ENCODE data around the gene FBXO34.
"Not testable (repeated sequence)": the region's sequence is repeated elsewhere in the genome, so short reads cannot be mapped to it uniquely, and the experiment has no call there.

The FBXO34 gene

GRCh38 chr14:55312379-55313030 lies 41.3 kb downstream of the FBXO34 start:
- not testable (repeated sequence) for FAIRE-seq

- no peak for FAIRE-seq
These were observed 42.3 kb downstream of the FBXO34 start for GRCh38 chr14:55313480-55313879.

- FAIRE-seq = no peak
These were observed 43.2 kb downstream of the FBXO34 start for GRCh38 chr14:55314449-55314848.

- no peak for FAIRE-seq
These were observed 45.3 kb downstream of the FBXO34 start for GRCh38 chr14:55316564-55316963.

GRCh38 chr14:55317542-55318306 lies 46.5 kb downstream of the FBXO34 start:
- FAIRE-seq = peak; percentile 47

GRCh38 chr14:55318694-55319093 lies 47.5 kb downstream of the FBXO34 start:
- FAIRE-seq = no peak

- no peak for FAIRE-seq
These were observed 52.7 kb downstream of the FBXO34 start for GRCh38 chr14:55323910-55324309.

- no peak for FAIRE-seq
These were observed 53.6 kb downstream of the FBXO34 start for GRCh38 chr14:55324812-55325211.

- no peak for FAIRE-seq
These were observed 56.0 kb downstream of the FBXO34 start for GRCh38 chr14:55327179-55327578.

- no peak for FAIRE-seq
These were observed 57.1 kb downstream of the FBXO34 start for GRCh38 chr14:55328317-55328716.

- FAIRE-seq = no peak
These were observed 58.9 kb downstream of the FBXO34 start for GRCh38 chr14:55329999-55330710.

- no peak for FAIRE-seq
These were observed 61.7 kb downstream of the FBXO34 start for GRCh38 chr14:55332654-55333570.

- FAIRE-seq = no peak
These were observed 62.7 kb downstream of the FBXO34 start for GRCh38 chr14:55333711-55334485.

- FAIRE-seq = no peak
These were observed 64.9 kb downstream of the FBXO34 start for GRCh38 chr14:55336162-55336561.

- no peak for FAIRE-seq
These were observed 65.5 kb downstream of the FBXO34 start for GRCh38 chr14:55336691-55337090.

GRCh38 chr14:55339770-55340169 lies 68.5 kb downstream of the FBXO34 start:
- no peak for FAIRE-seq

GRCh38 chr14:55340482-55340881 lies 69.3 kb downstream of the FBXO34 start:
- no peak for FAIRE-seq

- FAIRE-seq = no peak
These were observed 70.6 kb downstream of the FBXO34 start for GRCh38 chr14:55341781-55342180.

- FAIRE-seq = not testable (repeated sequence)
These were observed 73.5 kb downstream of the FBXO34 start for GRCh38 chr14:55344582-55345163.

- no peak for FAIRE-seq
These were observed 75.8 kb downstream of the FBXO34 start for GRCh38 chr14:55347040-55347439.

- no peak for FAIRE-seq
These were observed 76.5 kb downstream of the FBXO34 start for GRCh38 chr14:55347748-55348147.

Data from colon (tissue), 2 donors.